Eye (tissue), 1 donor: ENCODE measurements around the gene CCDC85A.

Source experiments
- DNase-seq: peaks from one replicate; pipeline ENCODE4 v3.0.0-alpha.2; 2015

Gene CCDC85A

GRCh38 chr2:56244506-56244905, 60.7 kb downstream of the CCDC85A start:
- no peak for DNase-seq

- no peak for DNase-seq
Observed at GRCh38 chr2:56244911-56245530, 61.2 kb downstream of the CCDC85A start.

- DNase-seq: no peak
Observed at GRCh38 chr2:56248965-56249742, 65.4 kb downstream of the CCDC85A start.

GRCh38 chr2:56250153-56250729, 66.5 kb downstream of the CCDC85A start:
- DNase-seq: no peak

GRCh38 chr2:56260415-56260814, 76.6 kb downstream of the CCDC85A start:
- no peak for DNase-seq

GRCh38 chr2:56262241-56262640, 78.5 kb downstream of the CCDC85A start:
- no peak for DNase-seq

GRCh38 chr2:56263876-56264275, 80.1 kb downstream of the CCDC85A start:
- DNase-seq: no peak

GRCh38 chr2:56266761-56267414, 83.1 kb downstream of the CCDC85A start:
- no peak for DNase-seq

- DNase-seq: no peak
Observed at GRCh38 chr2:56267415-56267788, 83.6 kb downstream of the CCDC85A start.

- DNase-seq: no peak
Observed at GRCh38 chr2:56268856-56269255, 85.1 kb downstream of the CCDC85A start.

GRCh38 chr2:56271275-56271674, 87.5 kb downstream of the CCDC85A start:
- DNase-seq: peak; percentile 14

- no peak for DNase-seq
Observed at GRCh38 chr2:56285224-56285623, 101.4 kb downstream of the CCDC85A start.

GRCh38 chr2:56286936-56287335, 103.1 kb downstream of the CCDC85A start:
- no peak for DNase-seq

- no peak for DNase-seq
Observed at GRCh38 chr2:56287508-56287907, 103.7 kb downstream of the CCDC85A start.

GRCh38 chr2:56287974-56288373, 104.2 kb downstream of the CCDC85A start:
- DNase-seq: no peak

- DNase-seq: no peak
Observed at GRCh38 chr2:56288838-56289580, 105.2 kb downstream of the CCDC85A start.

GRCh38 chr2:56291711-56292110, 107.9 kb downstream of the CCDC85A start:
- no peak for DNase-seq

- no peak for DNase-seq
Observed at GRCh38 chr2:56292951-56293350, 109.2 kb downstream of the CCDC85A start.

- no peak for DNase-seq
Observed at GRCh38 chr2:56295666-56296065, 111.9 kb downstream of the CCDC85A start.

- no peak for DNase-seq
Observed at GRCh38 chr2:56297671-56298070, 113.9 kb downstream of the CCDC85A start.

GRCh38 chr2:56299171-56299691, 115.4 kb downstream of the CCDC85A start:
- DNase-seq: peak; percentile 62

GRCh38 chr2:56309626-56310170, 125.9 kb downstream of the CCDC85A start:
- no peak for DNase-seq
